NCI-H524 (cell line): Measurements from ENCODE around the gene UBTD2.
A peak's percentile ranks its signal among the peaks of the same experiment; 100 is the strongest.
"Not testable (repeated sequence)": the region's sequence is repeated elsewhere in the genome, so short reads cannot be mapped to it uniquely, and the experiment has no call there.

Source experiments
- DNase-seq, 2 experiments: peaks; one replicate each; lab custom pipeline; 2025; lab: John Stamatoyannopoulos, UW

UBTD2 gene, protein sequence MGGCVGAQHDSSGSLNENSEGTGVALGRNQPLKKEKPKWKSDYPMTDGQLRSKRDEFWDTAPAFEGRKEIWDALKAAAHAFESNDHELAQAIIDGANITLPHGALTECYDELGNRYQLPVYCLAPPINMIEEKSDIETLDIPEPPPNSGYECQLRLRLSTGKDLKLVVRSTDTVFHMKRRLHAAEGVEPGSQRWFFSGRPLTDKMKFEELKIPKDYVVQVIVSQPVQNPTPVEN

DNA sequence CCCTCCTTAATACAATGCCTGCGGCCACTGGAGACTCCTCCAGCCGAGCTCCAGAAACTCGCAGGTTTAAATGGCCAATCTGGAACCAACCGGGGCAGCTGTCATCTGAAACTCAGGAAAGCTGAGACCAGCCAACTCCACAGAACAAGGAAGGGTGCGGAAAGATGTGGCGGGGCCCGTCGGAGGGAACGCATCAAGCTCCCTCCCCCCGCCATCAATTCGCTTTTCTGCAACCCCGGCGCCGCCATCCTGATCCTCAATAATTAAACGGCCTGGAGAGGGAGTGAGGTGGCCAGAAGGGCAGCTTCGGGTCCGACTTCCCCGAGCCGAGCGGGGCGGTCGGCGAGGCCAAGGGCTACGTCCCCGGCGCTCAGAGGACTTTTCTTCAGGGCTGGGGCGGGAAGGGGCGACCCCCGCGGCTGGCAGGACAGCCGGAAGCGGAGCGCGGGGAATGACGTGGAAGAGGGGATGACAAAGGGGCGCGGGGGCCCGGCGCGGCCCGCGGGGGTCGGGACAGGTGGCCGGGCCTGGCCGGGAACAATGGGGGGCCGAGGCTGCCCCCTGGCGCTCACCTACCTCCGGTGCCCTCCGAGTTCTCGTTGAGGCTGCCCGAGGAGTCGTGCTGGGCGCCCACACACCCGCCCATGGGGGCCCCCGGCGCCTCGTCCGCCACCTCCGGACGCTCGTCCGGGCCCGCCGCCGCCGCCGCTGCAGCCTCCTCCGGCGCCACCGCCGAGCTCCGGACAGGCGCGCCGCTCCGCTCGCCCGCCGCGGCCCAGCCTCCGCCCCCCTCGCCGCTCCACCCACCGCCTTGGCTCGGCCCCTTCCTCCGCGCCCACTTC, at the start of gene UBTD2:
Gene UBTD2 (minus strand): TSS at position 745 of the 842 bp plus-strand sequence. CDS start 99 bp downstream, at position 646.
- peak; percentile 66 to 72 for DNase-seq

DNA sequence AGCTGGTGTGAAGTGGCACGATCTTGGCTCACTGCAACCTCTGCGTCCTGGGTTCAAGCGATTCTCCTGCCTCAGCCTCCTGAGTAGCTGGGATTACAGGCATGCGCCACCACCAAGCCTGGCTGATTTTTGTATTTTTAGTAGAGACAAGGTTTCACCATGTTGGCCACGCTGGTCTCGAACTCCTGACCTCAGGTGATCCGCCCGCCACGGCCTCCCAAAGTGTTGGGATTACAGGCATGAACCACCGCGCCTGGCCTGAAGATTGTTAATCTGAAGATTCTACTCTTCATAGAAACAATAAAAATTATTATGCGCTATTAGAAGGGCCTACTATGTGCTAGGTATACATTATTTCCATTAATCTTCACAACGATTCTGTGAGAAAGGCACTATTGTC, 43.3 kb upstream of the UBTD2 start:
- DNase-seq, result not testable (repeated sequence)

DNA sequence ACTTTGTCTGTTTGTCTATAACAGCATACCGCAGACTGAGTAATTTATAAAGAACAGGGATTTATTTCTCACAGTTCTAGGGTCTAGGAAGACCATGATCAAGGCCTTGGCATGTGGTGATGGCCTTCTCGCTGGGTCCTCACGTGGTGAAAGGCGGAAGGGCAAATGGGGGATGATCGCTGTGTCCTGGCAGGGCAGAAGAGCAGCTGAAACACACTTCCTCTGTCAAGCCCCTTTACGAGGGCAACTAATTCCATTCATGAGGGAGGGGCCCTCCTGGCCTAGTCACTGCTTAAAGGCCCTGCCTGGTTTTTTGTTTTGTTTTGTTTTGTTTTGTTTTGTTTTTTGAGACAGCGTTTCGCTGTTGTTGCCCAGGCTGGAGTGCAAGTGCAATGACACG, 41.9 kb upstream of the UBTD2 start:
- DNase-seq, result no peak

DNA sequence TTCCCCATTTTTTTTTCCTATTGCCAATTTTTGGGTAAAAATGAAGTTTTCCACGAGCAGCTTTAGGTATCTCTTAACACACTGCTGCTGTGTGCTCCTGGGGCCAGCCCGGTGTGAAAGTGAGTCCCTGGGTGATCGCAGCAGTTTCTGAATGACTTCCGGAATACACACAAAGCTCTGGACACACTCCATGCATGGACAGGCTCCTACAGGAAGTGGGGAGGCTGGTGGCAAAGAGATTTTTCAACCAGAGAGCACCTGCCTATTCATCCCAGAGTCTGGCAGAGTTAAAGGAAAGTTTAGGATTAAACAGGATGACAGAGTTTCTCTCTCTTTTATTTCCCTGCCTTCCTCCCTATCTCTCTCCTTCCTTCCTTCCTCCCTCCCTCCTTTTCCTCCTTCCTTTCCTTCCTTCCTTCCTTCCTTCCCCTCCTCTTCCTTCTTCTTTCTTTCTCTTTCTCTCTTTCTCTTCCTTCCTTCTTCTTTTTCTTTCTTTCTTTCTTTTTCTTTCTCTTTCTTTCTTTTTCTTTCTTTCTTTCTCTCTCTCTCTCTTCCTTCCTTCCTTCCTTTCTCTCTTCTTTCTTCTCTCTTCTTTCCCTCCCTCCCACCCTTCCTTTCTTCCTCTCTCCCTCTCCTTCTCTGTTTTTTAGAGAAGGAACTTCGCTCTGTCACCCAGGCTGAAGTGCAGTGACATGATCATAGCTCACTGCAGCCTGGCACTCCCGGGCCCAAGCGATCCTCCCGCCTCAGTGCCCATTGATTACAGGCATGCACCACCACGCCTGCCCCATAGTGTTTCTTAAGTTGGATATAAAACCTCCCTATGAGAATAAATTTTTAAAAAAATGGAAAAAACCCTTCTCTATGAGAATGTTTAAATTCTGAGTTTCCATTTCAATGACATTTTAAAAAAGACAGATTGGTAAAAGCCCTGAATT, 38.7 kb upstream of the UBTD2 start:
- DNase-seq, result no peak

DNA sequence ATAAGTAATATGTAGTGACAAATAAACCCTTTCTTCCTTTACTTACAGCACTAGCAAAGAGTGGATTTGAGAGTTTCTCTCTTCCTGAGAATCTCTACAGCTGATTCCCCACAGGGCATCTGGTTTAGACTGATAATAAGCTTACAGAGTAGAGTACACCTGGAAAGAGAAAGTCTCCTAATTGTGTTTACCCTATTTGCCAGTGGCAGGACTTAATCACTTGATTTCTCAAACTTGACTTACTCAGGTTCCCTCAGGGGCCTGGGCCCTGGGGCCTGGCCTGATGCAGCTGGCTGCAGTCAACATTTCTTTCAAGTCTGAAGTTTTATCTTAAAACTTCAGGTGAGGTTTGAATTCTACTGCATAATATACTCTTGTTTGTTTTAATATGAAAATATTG, 38.0 kb upstream of the UBTD2 start:
- DNase-seq, result peak in 1 of 2 experiments; percentile 22

DNA sequence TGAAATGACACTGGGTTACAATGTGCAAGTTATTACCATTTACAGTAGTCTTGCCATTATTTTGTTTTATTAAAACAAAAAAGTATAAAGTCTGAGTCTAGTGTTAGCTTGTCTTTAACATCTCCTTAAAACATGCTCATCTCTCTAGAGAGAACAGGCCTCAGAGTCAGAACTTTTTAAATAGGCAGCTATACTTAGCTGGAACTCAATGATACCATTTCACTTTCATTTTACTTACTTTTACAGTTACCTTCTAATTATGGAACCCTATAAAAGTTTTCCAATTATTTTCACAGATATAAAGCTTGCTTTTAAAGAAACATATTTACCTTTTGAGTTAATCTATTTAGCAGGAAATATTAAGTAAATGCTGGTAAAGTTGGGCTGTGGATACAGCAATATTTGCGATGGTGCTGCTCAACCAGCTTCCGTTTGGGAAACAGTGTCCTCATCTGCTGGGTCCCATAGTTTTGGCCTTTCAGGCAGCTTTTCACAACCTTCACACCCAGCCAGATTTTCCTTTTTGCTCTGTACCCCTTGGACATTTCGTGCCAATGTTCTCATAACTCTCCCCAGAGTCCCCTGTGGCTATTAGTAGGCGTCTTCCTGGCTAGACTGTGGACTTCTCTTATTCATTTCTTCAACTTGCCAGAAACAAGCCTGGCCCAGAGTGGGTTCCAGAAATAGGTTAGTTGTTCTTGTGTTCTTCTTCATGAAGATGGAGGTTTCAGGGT, 36.3 kb upstream of the UBTD2 start:
- no peak for DNase-seq

DNA sequence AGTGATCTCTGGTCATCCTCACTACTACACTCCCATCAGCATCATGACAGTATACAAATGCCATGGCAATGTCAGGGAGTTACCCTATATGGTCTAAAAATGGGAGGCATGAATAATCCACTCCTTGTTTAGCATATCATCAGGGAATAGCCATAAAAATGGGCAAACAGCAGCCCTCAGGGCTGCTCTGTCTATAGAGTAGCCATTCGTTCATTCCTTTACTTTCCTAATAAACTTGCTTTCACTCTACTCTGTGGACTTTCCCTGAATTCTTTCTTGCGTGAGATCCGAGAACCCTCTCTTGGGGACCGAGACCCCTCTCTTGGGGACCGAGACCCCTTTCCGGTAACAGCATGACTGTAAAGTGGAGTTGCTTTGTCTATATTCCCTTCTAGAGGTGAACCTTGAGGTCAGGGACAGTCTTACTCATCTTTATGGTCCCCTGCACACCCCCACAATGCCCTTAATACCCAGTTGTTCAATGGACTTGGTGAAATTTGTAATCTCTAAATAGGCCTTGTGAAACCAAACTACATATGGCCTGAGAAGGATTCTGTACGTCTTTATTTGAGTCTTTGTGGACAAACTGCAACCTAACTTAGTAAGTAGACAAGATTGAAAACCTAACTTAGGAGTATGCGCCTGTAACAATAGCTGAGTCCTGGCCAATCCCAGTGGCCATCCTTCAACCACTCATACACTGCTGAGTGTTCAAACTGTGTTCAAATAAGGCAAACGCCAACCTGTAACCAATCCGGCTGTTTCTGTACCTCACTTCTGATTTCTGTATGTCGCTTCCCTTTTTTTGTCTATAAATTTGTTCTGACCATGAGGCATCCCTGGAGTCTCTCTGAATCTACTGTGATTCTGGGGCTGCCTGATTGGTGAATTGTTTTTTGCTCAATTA, 32.3 kb upstream of the UBTD2 start:
- DNase-seq, result no peak

DNA sequence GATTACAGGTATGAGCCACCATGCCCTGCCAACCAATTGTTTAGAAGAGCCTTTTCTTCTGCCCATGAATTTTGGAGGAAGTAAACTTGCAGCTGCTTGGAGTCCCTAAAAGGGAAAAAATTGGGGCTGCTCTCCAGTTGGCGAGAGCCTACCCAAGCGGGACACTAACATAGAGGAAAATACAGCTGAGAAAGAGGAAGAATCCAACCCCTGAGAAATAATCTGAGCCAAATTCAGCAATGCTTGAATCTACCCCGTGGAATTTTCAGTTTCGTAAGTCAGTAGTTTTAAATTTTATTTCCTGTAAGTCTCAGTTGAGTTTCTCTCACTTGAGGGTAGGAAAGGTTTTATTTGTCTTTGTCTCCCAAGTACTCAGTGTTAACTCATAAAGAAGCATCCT, 30.4 kb upstream of the UBTD2 start:
- DNase-seq, result no peak

DNA sequence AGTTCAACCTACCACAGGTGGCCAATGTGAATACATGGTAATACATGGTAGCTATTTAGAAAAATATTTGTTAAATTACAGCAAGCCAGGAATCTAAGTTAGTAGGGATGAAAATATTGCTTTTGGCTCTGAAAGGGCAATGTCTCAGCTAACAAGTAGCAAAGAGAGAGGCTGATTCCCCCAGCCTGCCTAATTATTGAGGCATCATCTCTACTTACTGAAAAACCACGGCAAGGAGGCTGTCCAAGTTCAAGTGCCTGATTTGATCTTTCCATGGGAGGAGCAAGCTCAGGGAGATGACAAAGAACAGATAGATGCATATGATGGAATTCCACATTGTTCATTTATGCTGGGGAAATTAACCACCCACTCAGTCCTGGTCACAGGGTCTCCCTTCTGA, 28.7 kb upstream of the UBTD2 start:
- DNase-seq, result no peak

DNA sequence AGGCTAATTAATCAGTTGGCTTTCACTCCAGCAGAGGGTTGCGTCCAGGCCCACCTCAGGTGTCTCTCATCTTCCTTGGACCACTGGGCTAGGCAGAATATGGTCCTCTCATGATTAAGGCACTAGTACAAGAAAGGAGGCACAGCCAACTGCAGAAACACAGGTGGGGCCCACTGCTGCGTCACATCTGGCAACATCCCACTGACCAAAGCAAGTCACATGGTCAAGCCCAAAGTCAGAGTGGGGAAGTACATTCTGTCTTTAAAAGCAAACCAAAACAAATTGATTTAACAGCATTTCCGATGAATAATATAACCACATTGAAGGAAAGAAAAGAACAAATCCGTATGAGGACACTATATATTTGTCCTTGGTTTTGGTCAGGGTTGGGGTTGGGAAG, 28.0 kb upstream of the UBTD2 start:
- no peak for DNase-seq

DNA sequence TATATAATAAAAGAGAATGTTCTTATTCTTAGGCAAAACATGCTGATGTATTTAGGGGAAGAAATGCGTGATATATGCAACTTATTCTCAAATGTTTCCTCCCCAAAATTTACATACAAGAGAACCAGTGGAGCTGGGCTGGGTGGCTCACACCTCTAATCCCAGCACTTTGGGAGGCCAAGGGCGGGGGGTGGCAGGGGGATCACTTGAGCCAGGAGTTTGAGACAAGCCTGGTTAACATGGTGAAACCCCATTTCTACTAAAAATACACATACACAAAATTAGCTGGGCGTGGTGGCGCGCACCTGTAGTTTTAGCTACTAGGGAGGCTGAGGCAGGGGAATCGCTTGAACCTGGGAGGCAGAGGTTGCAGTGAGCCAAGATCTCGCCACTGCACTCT, 27.5 kb upstream of the UBTD2 start:
- no peak for DNase-seq

DNA sequence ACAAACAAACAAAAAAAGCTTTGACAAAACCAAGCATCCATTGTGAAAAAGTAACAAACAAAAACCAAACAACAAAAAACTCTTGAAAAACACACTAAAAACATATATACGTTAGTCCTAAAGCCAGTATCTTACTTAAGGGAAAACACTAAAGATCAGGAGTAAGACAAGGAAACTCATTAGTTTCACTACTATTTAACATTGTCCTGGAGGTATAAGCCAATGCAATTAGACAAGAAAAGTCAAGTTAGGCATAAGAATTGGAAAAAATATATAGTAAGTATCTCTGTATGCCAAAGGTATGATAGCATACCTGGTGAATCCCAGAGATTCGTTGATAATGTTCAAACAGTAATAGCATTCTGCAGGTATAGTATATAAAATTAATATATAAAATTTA, 21.8 kb upstream of the UBTD2 start:
- no peak for DNase-seq

DNA sequence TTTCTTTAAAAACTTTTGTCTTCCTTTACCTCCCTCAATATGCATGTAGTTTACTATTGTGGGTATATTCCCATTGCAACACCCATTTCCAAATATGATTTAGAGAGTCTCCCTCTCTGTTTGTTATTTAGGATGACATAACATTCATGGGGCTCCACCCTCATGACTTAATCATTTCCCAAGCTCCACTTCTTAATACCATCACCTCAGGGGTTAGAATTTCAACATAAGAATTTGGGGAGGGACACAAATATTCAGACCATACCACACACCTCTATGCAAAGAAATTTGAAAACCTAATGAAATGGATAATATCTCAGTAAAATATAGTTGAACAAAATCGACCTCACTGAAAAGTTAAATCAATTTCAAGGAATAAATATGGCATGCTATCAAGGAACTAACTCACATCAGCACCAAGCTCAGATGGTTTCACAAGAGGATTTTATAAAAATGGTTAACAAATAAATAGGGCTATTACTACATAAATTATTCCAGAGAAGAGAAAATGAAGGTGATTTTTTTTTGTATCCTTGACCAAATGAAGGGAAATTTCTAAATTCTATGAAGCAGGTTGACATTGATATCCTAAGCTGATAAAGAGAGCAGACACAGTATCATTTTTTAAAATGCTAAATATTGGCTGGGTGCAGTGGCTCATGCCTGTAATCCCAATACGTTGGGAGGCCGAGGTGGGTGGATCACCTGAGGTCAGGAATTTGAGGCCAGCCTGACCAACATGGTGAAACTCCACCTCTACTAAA, 20.2 kb upstream of the UBTD2 start:
- peak in 1 of 2 experiments; percentile 8 for DNase-seq

DNA sequence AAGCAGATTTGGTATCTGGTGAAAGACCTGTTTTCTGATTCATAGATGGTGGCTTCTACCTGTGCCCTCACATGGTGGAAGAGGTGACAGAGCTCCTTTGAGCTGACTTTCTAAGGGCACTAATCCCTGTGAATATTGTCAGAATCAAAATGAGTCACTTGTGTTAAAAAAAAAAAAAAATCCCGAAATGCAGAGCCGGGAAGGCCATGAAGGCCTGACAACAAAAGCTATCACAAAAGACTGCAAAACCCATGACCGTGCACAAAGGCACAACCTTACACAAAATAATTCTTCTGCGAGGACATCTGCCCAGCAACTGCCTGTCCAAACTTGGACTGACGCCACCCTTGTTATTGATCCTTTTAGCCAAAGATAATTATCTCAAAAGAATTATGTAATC, 19.6 kb upstream of the UBTD2 start:
- peak in 1 of 2 experiments; percentile 10 for DNase-seq

DNA sequence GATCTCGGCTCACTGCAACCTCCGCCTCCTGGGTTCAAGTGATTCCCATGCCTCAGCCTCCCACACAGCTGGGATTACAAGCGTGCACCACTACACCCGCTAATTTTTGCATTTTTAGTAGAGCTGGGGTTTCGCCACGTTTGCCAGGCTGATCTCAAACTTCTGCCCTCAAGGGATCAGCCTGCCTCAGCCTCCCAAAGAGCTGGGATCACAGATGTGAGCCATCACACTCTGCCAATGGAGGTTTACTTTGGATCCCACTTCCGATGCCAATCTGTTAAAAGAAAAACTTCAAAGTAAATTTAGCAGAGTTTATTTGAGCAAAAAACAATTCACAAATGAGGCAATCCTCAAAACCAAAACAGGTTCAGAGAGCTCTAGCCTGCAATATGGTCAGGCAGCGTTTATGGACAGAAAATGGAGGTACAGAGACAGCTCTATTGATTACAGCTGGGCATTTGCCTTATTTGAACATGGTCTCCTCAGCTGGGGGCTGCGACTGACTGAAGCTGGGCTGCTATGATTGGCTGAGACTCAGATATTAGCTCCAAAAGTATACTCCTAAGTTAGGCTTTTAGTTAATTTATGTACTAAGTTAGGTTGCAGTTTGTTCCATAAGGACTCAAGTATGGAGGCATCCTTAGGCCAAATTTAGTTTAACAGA, 18.6 kb upstream of the UBTD2 start:
- no peak for DNase-seq

DNA sequence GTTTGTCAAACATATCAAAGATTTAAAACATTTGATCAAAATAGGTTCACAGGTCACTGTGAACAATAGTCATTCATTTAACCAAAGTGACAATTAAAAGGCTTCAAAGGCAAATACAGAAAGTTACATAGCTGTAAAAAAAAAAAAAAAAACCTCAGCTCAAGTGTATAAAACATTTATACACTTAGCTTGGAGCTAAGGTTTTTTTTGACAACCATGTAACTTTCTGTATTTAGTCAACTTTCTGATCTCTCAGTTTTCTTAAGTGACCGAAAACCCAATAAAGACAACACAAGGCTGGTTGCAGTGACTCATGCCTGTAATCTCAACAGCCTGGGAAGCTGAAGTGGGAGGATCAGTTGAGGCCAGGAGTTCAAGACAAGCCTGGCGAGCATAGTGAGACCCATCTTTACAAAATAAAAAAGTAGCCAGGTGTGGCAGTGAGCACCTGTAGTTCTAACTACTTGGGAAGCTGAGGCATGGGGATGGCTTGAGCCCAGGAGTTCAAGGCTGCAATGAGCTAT, 16.4 kb upstream of the UBTD2 start:
- DNase-seq, result no peak

DNA sequence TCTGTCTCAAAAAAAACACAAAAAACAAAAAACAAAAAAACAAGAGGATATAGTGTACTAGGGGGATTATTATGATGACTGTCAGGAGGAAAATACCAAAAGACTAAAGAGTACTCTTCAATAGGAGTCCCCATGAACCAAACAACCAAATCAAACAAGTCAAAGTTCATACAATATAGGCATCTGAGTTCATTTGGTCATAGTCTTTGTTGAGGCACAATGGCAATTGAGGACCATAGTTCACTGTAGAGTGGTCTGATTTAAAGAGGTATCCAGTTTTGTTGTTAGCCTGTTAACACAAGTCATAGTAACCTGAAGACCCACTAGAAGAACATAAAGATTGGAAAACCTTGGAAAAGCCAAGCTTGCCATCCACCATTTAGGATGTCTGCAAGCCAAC, 11.3 kb upstream of the UBTD2 start:
- DNase-seq, result no peak

DNA sequence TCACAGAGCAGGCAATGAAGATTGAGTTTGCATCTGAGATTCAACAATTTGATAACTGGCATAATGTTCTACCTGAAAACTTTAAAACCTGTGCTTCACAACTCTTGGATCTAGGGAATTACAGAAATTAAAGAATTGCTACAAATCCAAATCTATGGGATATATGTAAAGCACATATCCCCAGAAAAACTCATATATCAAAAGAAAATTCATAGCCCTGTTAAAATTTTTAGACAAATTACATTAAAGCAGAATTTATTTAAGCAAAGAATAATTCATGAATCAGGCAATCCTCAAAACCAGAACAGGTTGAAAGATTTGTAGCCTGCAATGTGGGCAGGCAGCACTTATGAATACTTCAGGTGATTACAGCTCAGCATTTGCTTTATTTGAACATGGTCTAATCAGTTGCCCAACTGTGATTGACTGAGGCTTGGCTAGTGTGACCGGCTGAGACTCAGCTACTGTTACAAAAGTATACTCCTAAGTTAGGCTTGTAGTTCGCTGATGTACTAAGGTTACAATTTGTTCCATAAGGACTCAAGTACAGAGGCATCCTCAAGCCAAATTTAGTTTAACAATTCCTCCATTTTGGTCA, 10.3 kb upstream of the UBTD2 start:
- no peak for DNase-seq
